ENCODE results near the gene ERICH2.

Gene ERICH2

DNA sequence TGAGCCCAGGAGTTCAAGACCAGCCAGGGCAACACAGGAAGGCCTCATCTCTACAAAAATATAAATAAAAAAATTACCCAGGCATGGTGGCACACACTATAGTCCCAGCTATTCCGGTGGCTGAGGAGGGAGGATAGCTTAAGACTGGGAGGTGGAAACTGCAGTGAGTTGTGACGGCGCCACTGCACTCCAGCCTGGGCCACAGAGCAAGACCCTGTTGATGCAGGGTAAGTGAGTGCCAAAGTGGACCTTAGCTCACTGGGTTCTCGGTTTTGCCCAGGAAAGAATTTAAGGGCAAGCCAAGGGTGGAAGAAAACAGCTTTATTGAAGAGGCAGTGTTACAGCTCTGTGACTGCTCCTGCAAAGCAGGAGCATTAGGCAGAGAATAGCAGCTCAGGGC lies 6.9 kb upstream of the ERICH2 start:
- no peak for DNase-seq

- DNase-seq: no peak
These were observed 5.3 kb upstream of the ERICH2 start for GRCh38 chr2:170764880-170765261.

- DNase-seq: no peak
These were observed 3.5 kb upstream of the ERICH2 start for GRCh38 chr2:170766693-170767092.

GRCh38 chr2:170770606-170771420 lies 635 bp downstream of the ERICH2 start:
- DNase-seq: peak; percentile 78

- no peak for DNase-seq
These were observed 1.3 kb downstream of the ERICH2 start for GRCh38 chr2:170771421-170771937.

DNA sequence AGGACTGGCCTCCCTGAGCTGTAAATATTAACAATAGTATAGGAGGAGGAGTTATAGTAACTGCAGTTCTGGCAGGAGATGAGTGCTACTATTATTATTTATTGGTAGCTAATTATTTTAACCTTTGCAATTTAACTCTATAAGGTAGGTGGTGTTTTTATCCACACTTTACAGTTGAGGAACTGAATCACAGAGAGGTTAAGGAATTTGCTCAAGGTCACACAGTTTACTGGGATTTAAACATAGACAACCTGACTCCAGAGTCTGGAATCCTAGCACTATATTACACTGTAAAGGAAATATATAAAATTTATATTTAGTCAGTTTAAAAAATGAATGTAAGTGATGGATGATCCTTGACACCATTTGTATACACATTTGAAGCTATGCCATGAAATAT lies 2.1 kb downstream of the ERICH2 start:
- DNase-seq: no peak

DNA sequence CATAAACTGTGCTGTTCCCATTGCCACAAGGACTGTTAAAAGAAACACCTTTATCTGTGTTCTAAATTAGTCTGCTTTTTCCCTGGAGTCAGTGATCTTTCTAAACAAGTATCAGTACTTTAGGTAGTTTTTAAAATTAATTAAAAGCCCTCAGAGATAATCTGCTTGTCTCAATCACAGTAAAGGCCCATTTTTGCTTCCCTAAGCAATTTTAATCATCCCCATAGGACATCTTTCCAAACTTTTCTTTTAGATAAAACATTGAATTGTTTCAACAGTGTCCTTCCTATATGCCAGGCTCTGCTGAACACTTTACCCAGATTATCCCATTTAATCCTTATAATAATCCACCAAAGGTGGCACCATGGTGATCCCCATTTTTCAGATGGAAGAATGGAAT lies 3.9 kb downstream of the ERICH2 start:
- no peak for DNase-seq

DNA sequence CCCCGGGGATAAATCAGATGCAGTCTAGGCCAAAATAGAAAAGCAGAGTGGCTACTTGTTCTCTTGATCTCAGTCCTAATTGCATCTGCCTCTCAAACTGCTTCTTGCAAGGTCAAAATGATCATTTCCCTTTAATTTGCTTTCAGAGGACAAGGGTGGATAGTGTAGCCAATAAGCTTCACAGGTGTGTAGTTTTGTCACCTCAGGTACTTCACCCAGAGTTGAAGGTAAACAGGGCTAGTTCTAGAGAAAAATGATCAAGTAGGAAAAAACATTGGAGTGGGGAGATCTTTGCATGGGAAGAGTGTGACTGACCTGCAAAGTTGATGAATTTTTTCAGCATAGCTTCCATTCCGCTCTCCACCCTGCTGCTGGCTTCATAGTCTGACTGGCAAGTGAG lies 8.7 kb downstream of the ERICH2 start:
- DNase-seq: no peak

GRCh38 chr2:170779304-170779703 lies 9.1 kb downstream of the ERICH2 start:
- no peak for DNase-seq

DNA sequence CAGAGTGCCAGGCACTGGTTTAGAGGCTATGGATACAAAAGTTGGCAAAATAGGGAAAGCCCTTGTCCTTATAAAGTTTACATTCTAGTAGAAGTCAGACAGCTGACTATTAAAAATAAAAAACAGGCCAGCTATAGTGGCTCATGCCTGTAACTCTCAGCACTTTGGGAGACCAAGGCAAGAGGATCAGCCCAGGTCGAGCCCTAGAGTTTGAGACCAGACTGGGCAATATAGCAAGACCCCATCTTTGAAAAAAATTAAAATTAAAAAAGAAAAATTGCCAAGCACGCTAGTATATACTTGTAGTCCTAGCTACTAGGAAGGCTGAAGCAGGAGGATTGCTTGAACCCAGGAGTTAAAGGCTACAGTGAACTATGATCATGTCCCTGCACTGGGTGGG lies 12.5 kb downstream of the ERICH2 start:
- no peak for DNase-seq

DNA sequence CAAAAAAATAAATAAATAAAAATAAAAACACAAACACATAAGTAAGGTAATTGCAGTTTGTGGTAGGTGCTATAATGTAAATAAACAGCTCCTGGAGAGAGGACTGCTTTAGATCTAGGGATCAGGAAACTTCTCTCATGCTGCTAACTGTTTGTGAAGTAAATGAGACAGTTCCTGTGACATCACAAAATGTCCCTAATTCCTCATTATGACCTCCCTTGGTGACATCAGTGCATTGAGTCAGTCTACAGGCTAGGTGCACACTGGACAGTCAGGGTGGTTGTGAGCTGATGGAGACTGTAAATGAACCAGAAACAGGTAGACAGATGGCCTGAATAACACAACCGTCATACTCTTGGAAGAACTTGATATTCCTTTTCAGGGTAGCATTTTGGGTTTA lies 13.4 kb downstream of the ERICH2 start:
- no peak for DNase-seq

DNA sequence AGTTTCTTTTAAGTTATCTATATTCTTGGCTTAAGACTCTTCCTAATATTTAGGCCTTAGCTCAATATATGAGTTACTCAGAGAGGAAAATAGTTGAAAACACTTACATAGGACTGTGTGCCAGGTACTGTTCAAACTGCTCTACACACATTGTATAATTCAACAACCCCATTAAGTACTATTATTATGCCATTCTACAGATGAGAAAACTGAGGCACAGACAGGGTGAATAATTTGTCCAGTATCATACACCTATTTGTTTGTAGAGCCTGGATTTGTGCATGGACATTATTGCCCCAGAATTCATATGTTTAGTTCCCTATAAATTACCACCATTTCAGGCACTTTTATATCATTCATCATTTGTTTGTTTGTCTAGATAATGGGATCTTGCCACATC lies 28.8 kb downstream of the ERICH2 start:
- no peak for DNase-seq

DNA sequence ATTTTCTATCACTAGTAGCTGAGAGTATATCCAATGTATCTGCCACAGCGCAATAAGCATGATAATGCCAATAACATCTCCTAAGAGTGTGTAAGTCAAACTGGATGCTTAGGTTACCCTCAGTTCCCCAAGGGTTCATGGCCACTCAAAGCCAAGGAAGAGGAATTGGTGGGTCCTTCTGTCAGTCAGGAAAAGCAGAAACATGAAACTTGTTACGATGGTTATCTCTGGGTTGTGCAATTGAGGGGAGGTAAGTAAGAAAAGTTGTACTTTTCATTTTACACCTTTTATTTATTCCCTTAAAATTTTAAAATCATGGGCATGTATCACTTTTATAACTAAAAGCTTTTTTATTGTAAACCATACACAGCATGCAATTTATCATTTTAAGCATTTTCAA lies 36.4 kb downstream of the ERICH2 start:
- DNase-seq: no peak

GRCh38 chr2:170812710-170813600 lies 42.8 kb downstream of the ERICH2 start:
- peak; percentile 67 for DNase-seq

- DNase-seq: no peak
These were observed 43.7 kb downstream of the ERICH2 start for GRCh38 chr2:170813611-170814532.

DNA sequence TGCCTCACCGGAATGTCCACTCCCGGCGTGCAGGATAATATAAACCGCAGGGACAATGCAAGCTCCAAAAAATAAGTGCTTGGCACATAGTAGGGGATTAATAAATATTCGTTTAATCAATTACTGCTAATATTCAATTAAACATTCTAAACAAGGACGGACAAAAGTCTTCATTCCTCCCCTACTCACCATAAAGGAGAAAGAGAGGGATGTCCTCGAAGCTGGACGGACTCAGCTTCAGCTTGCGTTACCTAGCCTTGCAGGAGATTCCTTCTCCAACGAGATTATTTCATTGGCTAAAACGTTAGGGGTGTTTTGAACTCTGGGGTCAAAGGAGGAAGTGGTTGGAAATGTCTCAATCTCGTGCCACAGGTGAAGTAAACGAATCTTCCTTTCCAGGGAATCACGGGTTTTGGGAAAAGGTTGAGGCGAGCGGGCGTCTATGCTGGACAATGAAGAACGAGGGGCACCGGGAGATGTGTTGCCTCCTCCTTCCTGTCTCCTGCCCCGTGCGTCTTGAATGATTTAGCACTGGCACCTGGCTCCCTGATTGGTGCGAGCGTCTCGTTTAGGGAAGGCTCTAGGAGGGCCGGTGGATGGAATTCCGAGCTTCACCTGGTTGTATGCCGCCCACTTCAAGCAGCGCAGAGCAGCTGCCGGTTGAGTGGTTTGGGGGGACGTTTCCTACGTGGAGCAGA lies 44.5 kb downstream of the ERICH2 start:
- no peak for DNase-seq

DNA sequence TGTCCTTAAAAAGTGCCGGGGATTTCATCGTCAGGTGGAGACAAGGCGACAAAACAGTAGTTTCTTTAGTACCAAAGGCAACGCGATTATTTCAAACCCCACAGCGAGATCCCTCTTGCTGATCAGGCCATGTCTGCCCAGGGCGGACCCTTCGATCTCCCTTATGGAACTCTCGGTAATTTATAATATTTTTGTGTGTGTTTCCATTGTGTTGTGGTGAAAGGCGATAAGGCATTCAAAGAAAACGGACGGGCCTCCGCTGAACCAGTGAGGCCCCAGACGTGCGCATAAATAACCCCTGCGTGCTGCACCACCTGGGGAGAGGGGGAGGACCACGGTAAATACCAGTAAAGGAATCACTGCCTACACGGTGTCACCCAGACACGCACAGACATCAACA lies 45.1 kb downstream of the ERICH2 start:
- no peak for DNase-seq

DNA sequence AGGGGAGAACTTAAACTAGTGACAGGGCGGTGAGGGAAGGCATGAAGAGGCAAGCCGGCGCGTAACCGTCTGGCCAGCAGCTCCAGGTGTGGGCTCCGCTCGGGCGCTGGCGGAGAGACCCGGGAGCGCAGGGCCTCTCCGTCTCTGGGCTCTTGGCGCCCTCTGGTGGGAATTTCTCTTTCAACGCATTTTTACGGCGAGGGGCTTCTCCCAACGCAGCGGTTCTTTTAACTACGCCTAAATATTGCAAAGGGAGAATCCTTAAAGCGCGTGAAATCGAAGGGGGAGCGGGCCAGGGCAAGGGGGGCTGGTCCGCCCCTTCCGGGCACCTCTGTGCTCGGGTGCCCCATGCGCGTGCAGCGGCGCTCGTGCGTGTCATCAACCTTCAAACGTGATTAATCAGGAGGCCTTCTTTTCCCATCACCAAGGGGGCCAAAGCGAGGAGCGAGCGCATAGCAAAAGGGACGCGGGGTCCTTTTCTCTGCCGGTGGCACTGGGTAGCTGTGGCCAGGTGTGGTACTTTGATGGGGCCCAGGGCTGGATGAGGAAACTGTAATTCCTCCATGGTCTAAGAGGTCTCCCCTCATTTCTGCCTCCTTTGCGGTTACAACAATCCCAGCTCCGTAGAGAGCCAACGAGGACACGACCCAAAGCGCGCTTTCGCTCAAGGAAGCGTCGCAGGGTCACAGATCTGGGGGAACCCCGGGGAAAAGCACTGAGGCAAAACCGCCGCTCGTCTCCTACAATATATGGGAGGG lies 45.7 kb downstream of the ERICH2 start:
- peak; percentile 70 for DNase-seq

DNA sequence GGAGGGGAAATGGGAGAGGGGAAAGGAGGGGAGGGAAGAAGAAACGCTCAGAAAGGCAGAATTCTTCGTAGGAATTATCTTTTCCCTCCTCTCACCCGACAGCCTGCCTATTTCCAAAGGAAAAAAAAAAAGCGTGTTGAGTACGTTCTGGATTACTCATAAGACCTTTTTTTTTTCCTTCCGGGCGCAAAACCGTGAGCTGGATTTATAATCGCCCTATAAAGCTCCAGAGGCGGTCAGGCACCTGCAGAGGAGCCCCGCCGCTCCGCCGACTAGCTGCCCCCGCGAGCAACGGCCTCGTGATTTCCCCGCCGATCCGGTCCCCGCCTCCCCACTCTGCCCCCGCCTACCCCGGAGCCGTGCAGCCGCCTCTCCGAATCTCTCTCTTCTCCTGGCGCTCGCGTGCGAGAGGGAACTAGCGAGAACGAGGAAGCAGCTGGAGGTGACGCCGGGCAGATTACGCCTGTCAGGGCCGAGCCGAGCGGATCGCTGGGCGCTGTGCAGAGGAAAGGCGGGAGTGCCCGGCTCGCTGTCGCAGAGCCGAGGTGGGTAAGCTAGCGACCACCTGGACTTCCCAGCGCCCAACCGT lies 46.4 kb downstream of the ERICH2 start, which contains the start of gene GAD1:
Gene GAD1, plus strand, starts transcription at position 384 of the 589 bp plus-strand sequence. CDS start 1,705 bp downstream, outside the sequence.
- DNase-seq: peak; percentile 54

Data from CD4-positive, alpha-beta T cell treated with Interleukin-10 for 1 hour (primary cell).